Stimulated activated CD4-positive, alpha-beta T cell treated with anti-CD3 and anti-CD28 coated beads, TNF-alpha, amount 100 ng/mL, for 24 hours (primary cell): ENCODE data around the gene TNNT3.
"Not testable (repeated sequence)": the region's sequence is repeated elsewhere in the genome, so short reads cannot be mapped to it uniquely, and the experiment has no call there.

Experiments used
- DNase-seq, 3 experiments: peaks; one replicate each; pipeline ENCODE4 v3.0.0-alpha.2; 2020; ENCODE audit warnings: low read depth in 3 of 3

Gene TNNT3

GRCh38 chr11:1919391-1920127, at the start of gene TNNT3:
Gene TNNT3 (plus strand): TSS chr11:1919703. CDS start chr11:1922875, 3,172 bp downstream.
- no peak for DNase-seq

- DNase-seq: no peak
Observed at GRCh38 chr11:1870326-1870696, 49.2 kb upstream of the TNNT3 start.

- DNase-seq: peak in 1 of 3 experiments; percentile 29
Observed at GRCh38 chr11:1870721-1871466, 48.6 kb upstream of the TNNT3 start.

GRCh38 chr11:1871531-1871930, 48.0 kb upstream of the TNNT3 start:
- no peak for DNase-seq

- no peak for DNase-seq
Observed at GRCh38 chr11:1872267-1872985, 47.1 kb upstream of the TNNT3 start.

GRCh38 chr11:1873048-1873812, 46.3 kb upstream of the TNNT3 start:
- DNase-seq: no peak

- DNase-seq: not testable (repeated sequence)
Observed at GRCh38 chr11:1873813-1874150, 45.7 kb upstream of the TNNT3 start.

- not testable (repeated sequence) for DNase-seq
Observed at GRCh38 chr11:1874441-1875092, 44.9 kb upstream of the TNNT3 start.

- no peak for DNase-seq
Observed at GRCh38 chr11:1875093-1875850, 44.2 kb upstream of the TNNT3 start.

GRCh38 chr11:1875851-1876301, 43.6 kb upstream of the TNNT3 start:
- not testable (repeated sequence) for DNase-seq

GRCh38 chr11:1876361-1877063, 43.0 kb upstream of the TNNT3 start:
- DNase-seq: no peak

- no peak for DNase-seq
Observed at GRCh38 chr11:1877211-1878136, 42.0 kb upstream of the TNNT3 start.

GRCh38 chr11:1878137-1879031, 41.1 kb upstream of the TNNT3 start:
- DNase-seq: no peak

- no peak for DNase-seq
Observed at GRCh38 chr11:1879342-1879940, 40.1 kb upstream of the TNNT3 start.

- DNase-seq: no peak
Observed at GRCh38 chr11:1879941-1880720, 39.4 kb upstream of the TNNT3 start.

GRCh38 chr11:1880746-1881441, 38.6 kb upstream of the TNNT3 start:
- no peak for DNase-seq
